GM19043 (cell line): ENCODE results near the gene FBXW9.
"Not testable (repeated sequence)": the region's sequence is repeated elsewhere in the genome, so short reads cannot be mapped to it uniquely, and the experiment has no call there.

Experiments used
- ATAC-seq: cut with Tn5 transposase; IDR thresholded peaks from one replicate; pipeline ENCODE4 v1.9.1; 2021; ENCODE audit warnings: low read depth; ENCODE audit not compliant: unreplicated experiment

FBXW9 gene

GRCh38 chr19:12715929-12716328, 19.5 kb upstream of the FBXW9 start:
- no peak for ATAC-seq

- ATAC-seq: no peak
Observed at GRCh38 chr19:12715102-12715501, 18.7 kb upstream of the FBXW9 start.

- ATAC-seq: not testable (repeated sequence)
Observed at GRCh38 chr19:12713304-12713703, 16.9 kb upstream of the FBXW9 start.

GRCh38 chr19:12712077-12712476, 15.6 kb upstream of the FBXW9 start:
- not testable (repeated sequence) for ATAC-seq

GRCh38 chr19:12711187-12711586, 14.8 kb upstream of the FBXW9 start:
- ATAC-seq: no peak

GRCh38 chr19:12708641-12709040, 12.2 kb upstream of the FBXW9 start:
- ATAC-seq: no peak

GRCh38 chr19:12706332-12706718, 9.9 kb upstream of the FBXW9 start:
- ATAC-seq: no peak

- no peak for ATAC-seq
Observed at GRCh38 chr19:12705654-12706331, 9.4 kb upstream of the FBXW9 start.

GRCh38 chr19:12705169-12705568, 8.7 kb upstream of the FBXW9 start:
- no peak for ATAC-seq

GRCh38 chr19:12703046-12703445, 6.6 kb upstream of the FBXW9 start:
- no peak for ATAC-seq

GRCh38 chr19:12701596-12702282, 5.3 kb upstream of the FBXW9 start:
- ATAC-seq: no peak

- no peak for ATAC-seq
Observed at GRCh38 chr19:12698138-12698537, 1.7 kb upstream of the FBXW9 start.

- ATAC-seq: not testable (repeated sequence)
Observed at GRCh38 chr19:12697425-12697824, 994 bp upstream of the FBXW9 start.

- ATAC-seq: no peak
Observed at GRCh38 chr19:12695997-12696365, 450 bp downstream of the FBXW9 start.

- ATAC-seq: no peak
Observed at GRCh38 chr19:12695514-12695913, 917 bp downstream of the FBXW9 start.

GRCh38 chr19:12695096-12695495, 1.3 kb downstream of the FBXW9 start:
- ATAC-seq: no peak

GRCh38 chr19:12694641-12695040, 1.8 kb downstream of the FBXW9 start:
- no peak for ATAC-seq

GRCh38 chr19:12692960-12693359, 3.5 kb downstream of the FBXW9 start:
- no peak for ATAC-seq

- no peak for ATAC-seq
Observed at GRCh38 chr19:12689581-12690216, 6.7 kb downstream of the FBXW9 start.

GRCh38 chr19:12689012-12689411, 7.4 kb downstream of the FBXW9 start:
- ATAC-seq: no peak

GRCh38 chr19:12687496-12688196, 8.8 kb downstream of the FBXW9 start, which contains the start of gene GNG14:
Gene GNG14, plus strand, starts transcription at chr19:12687998. Its CDS starts 51 bp downstream, at chr19:12688049.
- ATAC-seq: no peak
